ENCODE data around the gene RERE.

Gene RERE

DNA sequence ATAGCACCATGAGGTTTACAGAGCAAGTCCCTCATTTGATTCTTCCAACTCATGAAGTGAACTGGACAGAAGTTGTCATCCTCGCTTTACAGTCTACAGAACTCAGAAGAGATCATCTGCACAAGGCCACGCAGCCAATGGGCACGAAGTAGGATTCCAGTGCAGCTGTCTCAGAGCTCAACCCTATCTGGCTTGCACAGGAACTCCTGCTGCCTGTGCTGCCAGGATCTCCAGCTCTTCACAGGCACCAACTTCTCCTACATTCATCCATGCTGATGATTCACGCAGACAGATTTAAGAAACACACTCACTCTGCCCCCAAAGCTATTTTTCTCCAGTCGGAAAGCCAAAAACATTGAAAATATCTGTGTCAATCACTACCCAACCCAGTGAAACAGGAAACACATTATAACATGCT is 157.0 kb downstream of the RERE start:
- TF ChIP-seq TAF1 (IDR thresholded peaks at IDR 0.05; ENCODE audit: low read depth) = no peak
- TF ChIP-seq EGR1 (IDR thresholded peaks at IDR 0.05) = no peak
- TF ChIP-seq YY1 (IDR thresholded peaks at IDR 0.05; ENCODE audit: low read depth) = no peak
- no peak for TF ChIP-seq RAD21 (IDR thresholded peaks at IDR 0.05; ENCODE audit: low read depth)

DNA sequence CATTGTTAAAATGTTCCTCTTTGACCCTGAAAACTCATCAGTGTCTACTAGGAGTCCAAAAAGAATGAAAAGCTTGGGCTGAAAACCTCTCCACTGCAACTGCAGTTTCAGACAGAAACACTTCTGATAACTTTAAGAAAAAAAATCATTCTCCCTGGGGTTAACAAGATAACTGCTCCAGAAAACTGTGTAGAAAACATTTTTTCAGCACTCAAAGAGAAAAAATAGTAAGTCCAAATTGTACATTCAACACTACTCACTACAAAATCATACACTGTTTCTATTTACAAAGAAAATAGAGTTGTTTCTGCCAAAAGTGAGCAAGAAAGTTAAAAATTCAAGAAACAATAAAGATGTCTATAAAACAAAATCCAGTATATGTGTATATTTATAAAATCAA is 157.8 kb downstream of the RERE start:
- TF ChIP-seq CREB1 (IDR thresholded peaks at IDR 0.05; ENCODE audit: low read depth) (no peak), EP300 (IDR thresholded peaks at IDR 0.05; ENCODE audit: borderline replicate concordance) (no peak), FOXM1 (IDR thresholded peaks at IDR 0.05; ENCODE audit: borderline replicate concordance, low read depth) (no peak), EGR1 (IDR thresholded peaks at IDR 0.05) (no peak), NFIC (IDR thresholded peaks at IDR 0.05) (no peak), TAF1 (IDR thresholded peaks at IDR 0.05; ENCODE audit: low read depth) (no peak), CEBPB (IDR thresholded peaks at IDR 0.05) (no peak), TEAD4 (IDR thresholded peaks at IDR 0.05) (no peak), TCF12 (IDR thresholded peaks at IDR 0.05; ENCODE audit: low read depth) (no peak), RAD21 (IDR thresholded peaks at IDR 0.05; ENCODE audit: low read depth) (no peak), ZBTB7A (IDR thresholded peaks at IDR 0.05; ENCODE audit: low read depth) (no peak), YY1 (IDR thresholded peaks at IDR 0.05; ENCODE audit: low read depth) (no peak)
- TF ChIP-seq, protein P1, sequence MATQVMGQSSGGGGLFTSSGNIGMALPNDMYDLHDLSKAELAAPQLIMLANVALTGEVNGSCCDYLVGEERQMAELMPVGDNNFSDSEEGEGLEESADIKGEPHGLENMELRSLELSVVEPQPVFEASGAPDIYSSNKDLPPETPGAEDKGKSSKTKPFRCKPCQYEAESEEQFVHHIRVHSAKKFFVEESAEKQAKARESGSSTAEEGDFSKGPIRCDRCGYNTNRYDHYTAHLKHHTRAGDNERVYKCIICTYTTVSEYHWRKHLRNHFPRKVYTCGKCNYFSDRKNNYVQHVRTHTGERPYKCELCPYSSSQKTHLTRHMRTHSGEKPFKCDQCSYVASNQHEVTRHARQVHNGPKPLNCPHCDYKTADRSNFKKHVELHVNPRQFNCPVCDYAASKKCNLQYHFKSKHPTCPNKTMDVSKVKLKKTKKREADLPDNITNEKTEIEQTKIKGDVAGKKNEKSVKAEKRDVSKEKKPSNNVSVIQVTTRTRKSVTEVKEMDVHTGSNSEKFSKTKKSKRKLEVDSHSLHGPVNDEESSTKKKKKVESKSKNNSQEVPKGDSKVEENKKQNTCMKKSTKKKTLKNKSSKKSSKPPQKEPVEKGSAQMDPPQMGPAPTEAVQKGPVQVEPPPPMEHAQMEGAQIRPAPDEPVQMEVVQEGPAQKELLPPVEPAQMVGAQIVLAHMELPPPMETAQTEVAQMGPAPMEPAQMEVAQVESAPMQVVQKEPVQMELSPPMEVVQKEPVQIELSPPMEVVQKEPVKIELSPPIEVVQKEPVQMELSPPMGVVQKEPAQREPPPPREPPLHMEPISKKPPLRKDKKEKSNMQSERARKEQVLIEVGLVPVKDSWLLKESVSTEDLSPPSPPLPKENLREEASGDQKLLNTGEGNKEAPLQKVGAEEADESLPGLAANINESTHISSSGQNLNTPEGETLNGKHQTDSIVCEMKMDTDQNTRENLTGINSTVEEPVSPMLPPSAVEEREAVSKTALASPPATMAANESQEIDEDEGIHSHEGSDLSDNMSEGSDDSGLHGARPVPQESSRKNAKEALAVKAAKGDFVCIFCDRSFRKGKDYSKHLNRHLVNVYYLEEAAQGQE (IDR thresholded peaks at IDR 0.05; ENCODE audit: low read depth) = no peak
- TF ChIP-seq, protein P2, sequence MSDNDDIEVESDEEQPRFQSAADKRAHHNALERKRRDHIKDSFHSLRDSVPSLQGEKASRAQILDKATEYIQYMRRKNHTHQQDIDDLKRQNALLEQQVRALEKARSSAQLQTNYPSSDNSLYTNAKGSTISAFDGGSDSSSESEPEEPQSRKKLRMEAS (IDR thresholded peaks at IDR 0.05) = no peak
- TF ChIP-seq, protein P3, sequence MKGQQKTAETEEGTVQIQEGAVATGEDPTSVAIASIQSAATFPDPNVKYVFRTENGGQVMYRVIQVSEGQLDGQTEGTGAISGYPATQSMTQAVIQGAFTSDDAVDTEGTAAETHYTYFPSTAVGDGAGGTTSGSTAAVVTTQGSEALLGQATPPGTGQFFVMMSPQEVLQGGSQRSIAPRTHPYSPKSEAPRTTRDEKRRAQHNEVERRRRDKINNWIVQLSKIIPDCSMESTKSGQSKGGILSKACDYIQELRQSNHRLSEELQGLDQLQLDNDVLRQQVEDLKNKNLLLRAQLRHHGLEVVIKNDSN (IDR thresholded peaks at IDR 0.05) = no peak

DNA sequence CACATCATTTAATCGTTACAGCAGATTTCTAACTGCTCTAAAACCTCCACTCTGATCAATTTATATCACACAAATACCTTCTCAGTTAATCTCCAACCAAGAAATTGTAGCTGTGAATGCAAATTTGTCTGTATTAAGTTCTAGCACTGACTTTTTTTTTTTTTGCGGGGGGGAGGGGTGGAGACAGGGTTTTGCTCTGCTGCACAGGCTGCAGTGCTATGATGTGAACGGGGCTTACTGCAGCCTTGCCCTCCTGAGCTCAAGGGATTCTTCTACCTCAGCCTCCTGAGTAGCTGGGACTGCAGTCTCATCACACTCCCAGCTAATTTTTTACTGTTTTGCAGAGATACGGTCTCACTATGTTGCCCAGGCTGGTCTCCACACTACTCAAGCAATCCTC is 163.6 kb downstream of the RERE start:
- TF ChIP-seq EGR1 (IDR thresholded peaks at IDR 0.05) = no peak
- TF ChIP-seq, protein P1 (IDR thresholded peaks at IDR 0.05; ENCODE audit: low read depth) = no peak
- TF ChIP-seq NFIC (IDR thresholded peaks at IDR 0.05) = no peak
- TF ChIP-seq TAF1 (IDR thresholded peaks at IDR 0.05; ENCODE audit: low read depth) = no peak
- no peak for TF ChIP-seq ZBTB7A (IDR thresholded peaks at IDR 0.05; ENCODE audit: low read depth)
- TF ChIP-seq TCF12 (IDR thresholded peaks at IDR 0.05; ENCODE audit: low read depth) = no peak
- TF ChIP-seq EP300 (IDR thresholded peaks at IDR 0.05; ENCODE audit: borderline replicate concordance) = no peak
- TF ChIP-seq, protein P2 (IDR thresholded peaks at IDR 0.05) = no peak

DNA sequence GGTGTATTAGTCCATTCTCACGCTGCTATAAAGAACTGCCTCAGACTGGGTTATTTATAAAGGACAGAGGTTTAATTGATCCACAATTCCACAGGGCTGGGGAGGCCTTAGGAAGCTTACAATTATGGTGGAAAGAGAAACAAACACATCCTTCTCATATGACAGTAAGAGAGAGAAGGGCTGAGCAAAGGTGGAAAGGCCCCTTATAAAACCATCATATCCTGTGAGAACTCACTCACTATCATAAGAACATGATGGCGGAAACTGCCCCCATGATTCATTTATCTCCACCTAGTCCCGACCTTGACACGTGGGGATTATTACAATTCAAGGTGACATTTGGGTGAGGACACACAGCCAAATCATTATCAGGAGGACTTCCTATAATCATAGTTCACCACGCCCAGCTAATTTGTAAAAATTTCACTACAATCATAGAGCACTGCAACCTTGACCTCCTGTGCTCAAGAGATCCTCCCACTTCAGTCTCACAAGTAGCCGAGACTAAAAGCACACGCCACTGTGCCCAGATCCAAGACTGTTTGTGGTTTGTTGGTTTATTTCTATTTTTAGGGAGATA is 164.9 kb downstream of the RERE start:
- TF ChIP-seq, protein P2 (IDR thresholded peaks at IDR 0.05) = no peak
- TF ChIP-seq ZBTB7A (IDR thresholded peaks at IDR 0.05; ENCODE audit: low read depth) = no peak
- no peak for TF ChIP-seq TAF1 (IDR thresholded peaks at IDR 0.05; ENCODE audit: low read depth)
- TF ChIP-seq, protein P3 (IDR thresholded peaks at IDR 0.05) = no peak
- no peak for TF ChIP-seq YY1 (IDR thresholded peaks at IDR 0.05; ENCODE audit: low read depth)
- no peak for TF ChIP-seq RAD21 (IDR thresholded peaks at IDR 0.05; ENCODE audit: low read depth)
- TF ChIP-seq FOXM1 (IDR thresholded peaks at IDR 0.05; ENCODE audit: borderline replicate concordance, low read depth) = no peak

DNA sequence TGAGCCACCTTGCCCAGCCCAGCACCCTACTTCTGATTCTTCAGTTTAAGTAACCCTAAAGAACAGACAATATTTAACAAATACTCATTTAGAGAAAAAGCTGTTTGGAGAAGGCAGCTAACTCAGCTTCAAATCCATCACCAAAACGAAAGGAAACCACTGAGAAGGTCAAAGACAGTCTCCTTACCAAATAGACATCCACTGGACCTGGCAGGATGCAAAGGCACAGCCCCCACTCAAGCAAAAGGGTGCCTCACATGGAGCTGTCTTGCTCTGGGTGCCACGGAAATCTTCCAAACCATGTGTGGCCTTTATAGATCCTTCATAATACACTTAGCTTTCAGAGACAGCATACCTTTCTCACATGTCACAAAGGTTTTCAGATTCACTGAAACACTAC is 165.5 kb downstream of the RERE start:
- TF ChIP-seq, protein P1 (IDR thresholded peaks at IDR 0.05; ENCODE audit: low read depth) = no peak
- no peak for TF ChIP-seq NFIC (IDR thresholded peaks at IDR 0.05)
- no peak for TF ChIP-seq CREB1 (IDR thresholded peaks at IDR 0.05; ENCODE audit: low read depth)
- TF ChIP-seq, protein P3 (IDR thresholded peaks at IDR 0.05) = no peak
- TF ChIP-seq RAD21 (IDR thresholded peaks at IDR 0.05; ENCODE audit: low read depth) = no peak
- no peak for TF ChIP-seq ZBTB7A (IDR thresholded peaks at IDR 0.05; ENCODE audit: low read depth)
- TF ChIP-seq CEBPB (IDR thresholded peaks at IDR 0.05) = no peak
- TF ChIP-seq EGR1 (IDR thresholded peaks at IDR 0.05) = no peak
- TF ChIP-seq TAF1 (IDR thresholded peaks at IDR 0.05; ENCODE audit: low read depth) = no peak
- TF ChIP-seq TEAD4 (IDR thresholded peaks at IDR 0.05) = no peak
- TF ChIP-seq, protein P2 (IDR thresholded peaks at IDR 0.05) = no peak
- TF ChIP-seq FOXM1 (IDR thresholded peaks at IDR 0.05; ENCODE audit: borderline replicate concordance, low read depth) = no peak
- TF ChIP-seq YY1 (IDR thresholded peaks at IDR 0.05; ENCODE audit: low read depth) = no peak
- TF ChIP-seq EP300 (IDR thresholded peaks at IDR 0.05; ENCODE audit: borderline replicate concordance) = no peak
- no peak for TF ChIP-seq TCF12 (IDR thresholded peaks at IDR 0.05; ENCODE audit: low read depth)

All from Ishikawa (cell line).